ENCODE results near the gene TCP1. TPM values are rescaled to one million over a fixed set of nuclear protein-coding genes. Genes with fewer than 3 reads are reported as not detected.
A peak's percentile ranks its signal among the peaks of the same experiment; 100 is the strongest.

Gene TCP1
- polyA plus RNA-seq, 3 donors, result 254 to 266 (median 258) TPM

DNA sequence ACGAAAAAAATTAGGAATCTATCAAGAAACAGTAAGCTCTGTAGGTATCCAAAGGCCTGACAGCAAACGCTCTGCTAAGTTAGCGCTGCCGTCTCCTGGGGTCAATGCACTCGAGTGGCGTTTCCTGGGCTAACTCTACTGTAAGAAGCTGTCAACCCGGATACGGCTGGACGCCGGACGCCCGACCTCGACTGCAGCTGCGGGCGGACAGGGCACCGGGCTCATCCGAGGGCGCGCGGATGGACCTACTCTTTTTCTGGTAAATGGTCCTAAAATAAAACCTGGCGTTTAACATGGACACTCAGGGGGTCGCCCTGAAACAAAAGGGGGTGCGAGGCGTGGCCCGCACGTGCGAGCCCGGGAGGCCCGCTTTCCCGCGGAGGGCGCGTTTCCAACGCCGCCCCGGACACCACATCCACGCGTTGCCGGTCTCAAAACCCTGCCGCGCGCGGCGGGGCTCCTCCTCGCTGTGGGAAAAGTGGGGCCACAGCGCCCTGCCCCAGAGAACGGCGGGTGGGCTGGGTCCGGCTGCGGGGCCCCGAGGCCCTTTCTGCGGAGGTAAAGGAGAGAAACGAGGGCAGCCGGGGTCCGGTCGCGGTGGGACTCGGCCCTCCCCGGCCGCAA lies 537 bp downstream of the TCP1 start:
- DNase-seq, result peak; percentile 33

DNA sequence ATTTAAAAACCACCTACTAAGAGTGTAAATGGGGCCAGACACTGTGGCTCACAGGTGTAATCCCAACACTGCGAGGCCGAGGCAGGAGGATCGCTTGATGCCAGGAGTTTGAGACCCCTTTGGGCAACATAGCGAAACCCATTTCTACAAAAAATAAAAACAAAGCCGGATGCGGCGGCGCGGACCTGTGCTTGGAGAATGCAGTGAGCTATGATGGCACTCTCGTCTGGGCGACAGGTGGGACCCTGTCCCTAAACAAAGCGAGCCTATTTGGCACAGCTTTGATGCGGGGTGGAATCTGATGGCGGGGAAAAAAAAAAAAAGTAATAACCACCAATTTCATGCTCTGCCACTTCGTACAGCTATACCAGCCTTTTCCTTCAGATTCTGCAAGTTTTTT lies 1.1 kb downstream of the TCP1 start:
- DNase-seq, result no peak

DNA sequence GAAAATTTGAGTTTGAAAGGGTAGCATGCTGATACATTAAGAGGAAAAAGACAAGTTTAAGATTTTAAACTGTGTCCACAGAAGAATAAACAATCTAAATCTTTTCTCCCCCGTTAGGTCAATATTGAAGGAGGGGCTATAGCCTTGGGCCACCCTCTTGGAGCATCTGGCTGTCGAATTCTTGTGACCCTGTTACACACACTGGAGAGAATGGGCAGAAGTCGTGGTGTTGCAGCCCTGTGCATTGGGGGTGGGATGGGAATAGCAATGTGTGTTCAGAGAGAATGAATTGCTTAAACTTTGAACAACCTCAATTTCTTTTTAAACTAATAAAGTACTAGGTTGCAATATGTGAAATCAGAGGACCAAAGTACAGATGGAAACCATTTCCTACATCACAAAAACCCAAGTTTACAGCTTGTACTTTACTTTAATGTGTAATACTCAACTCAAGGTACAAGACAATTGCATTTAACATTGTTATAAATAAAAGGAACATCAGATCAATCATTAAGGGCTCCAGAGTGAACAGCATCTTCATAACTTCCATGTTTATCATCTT lies 10.8 kb downstream of the TCP1 start:
- no peak for DNase-seq

DNA sequence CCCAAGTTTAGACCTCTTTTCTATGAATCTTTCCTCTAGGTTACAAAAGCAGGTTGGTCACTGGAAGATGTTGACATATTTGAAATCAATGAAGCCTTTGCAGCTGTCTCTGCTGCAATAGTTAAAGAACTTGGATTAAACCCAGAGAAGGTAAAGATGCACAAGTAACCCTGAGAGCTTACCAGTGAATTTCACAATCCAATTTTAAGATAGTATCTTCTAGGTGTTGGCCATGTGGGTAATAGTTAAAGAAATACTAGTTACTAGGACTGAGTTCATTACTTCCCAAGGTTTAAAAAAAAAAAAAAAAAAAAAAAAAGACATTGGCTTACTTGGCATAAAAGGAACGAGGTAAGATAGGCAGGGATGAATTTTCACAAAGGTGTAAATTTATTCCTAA lies 11.3 kb downstream of the TCP1 start:
- DNase-seq, result no peak

DNA sequence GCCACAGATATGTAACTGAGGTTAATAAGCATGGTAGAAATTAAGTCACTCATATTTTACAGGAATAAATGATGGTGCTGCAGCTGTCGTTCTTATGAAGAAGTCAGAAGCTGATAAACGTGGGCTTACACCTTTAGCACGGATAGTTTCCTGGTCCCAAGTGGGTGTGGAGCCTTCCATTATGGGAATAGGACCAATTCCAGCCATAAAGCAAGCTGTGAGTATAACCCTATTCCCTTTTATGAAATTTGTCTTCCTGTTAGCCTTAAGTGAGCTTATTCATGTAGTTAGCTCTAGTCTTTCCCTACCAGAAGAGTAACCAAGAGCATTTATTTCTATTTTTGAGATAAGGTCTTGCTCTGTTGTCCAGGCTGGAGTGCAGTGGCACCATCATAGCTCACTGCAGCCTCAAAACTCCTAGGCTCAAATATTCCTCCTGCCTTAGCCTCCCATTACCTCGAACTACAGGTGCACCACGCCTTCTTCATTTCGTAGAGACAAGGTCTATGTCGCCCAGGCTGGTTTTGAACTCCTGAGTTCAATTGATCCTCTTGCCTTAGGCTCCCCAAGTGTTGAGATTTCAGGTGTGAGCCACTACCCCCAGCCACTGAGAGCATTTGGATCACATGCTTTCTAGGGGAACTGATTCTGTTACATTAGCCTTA lies 12.0 kb downstream of the TCP1 start:
- DNase-seq, result no peak

DNA sequence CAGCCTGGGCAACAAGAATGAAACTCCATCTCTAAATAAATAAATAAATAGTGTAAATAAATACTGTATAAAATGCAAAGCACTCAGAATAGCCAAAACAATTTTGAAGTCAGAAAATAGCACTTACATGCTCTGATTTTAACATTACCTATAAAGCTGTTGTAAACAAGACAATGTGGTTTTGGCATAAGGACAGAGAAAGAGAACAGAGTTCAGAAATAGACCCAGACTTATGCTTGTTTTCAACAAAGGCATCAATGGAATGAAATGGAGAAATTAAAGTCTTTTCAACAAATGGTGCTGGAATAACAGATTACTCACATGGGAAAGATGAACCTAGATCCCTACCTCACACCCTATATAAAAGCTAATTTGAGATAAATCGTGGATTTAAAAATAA lies 17.2 kb downstream of the TCP1 start:
- no peak for DNase-seq

DNA sequence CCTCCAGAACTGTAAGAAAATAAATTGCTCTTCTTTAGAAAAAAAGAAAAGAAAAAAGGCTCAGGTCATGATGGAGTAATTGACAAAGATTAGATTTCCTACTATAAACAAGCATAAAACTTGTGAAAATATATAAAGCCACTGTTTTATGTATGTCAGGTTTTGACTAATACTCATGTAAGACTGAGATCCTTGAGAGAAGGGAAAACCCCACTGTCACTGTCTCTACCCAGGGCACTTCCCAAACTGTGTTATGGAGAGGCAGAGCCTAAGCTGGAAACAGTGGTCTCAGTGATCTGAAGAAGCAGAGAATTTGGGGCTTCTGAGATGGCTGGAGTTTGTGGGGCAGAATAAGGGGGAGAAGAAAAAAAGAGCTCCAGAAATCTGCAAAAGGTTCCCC lies 19.9 kb downstream of the TCP1 start:
- DNase-seq, result no peak

DNA sequence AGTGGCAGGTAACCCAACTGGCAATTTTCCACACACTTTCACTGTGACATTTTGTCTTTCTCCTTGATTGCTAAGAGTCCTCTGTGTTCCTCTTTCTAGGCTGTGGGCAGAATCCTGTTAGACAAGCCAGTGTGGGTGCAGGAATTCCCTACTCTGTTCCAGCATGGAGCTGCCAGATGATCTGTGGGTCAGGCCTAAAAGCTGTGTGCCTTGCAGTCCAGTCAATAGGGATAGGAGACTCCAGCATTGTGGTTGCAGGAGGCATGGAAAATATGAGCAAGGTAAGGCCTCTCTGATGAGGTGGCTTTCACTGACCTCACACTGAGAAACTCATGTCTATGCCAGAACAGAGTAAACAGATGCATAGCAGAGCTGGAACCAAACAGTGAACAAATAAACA lies 22.5 kb downstream of the TCP1 start:
- no peak for DNase-seq

DNA sequence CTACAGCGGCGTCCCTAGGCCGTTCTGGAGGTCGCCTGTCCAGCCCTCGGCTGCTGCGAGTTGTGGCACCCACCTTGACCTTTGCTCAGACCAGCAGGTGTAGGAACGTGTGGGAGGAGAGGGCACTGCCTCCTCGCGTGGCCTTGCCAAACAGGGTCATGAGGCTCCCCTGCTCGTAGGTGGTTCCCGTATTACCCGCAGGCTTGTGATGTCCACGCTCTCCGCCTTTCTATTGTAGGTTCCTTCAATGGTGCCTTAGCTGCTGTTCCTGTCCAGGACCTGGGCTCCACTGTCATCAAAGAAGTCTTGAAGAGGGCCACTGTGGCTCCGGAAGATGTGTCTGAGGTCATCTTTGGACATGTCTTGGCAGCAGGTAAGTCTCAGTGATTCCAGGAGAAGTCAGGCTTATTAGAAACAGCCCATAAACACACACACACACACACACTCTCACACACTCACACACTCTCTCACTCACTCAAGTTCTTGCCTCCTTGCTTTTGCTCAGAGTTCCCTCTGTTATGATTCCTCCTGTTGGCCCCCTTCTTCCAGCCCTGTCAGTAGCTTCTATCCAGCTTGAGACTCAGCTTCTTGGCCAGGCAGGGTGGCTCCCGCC lies 26.6 kb downstream of the TCP1 start:
- no peak for DNase-seq

DNA sequence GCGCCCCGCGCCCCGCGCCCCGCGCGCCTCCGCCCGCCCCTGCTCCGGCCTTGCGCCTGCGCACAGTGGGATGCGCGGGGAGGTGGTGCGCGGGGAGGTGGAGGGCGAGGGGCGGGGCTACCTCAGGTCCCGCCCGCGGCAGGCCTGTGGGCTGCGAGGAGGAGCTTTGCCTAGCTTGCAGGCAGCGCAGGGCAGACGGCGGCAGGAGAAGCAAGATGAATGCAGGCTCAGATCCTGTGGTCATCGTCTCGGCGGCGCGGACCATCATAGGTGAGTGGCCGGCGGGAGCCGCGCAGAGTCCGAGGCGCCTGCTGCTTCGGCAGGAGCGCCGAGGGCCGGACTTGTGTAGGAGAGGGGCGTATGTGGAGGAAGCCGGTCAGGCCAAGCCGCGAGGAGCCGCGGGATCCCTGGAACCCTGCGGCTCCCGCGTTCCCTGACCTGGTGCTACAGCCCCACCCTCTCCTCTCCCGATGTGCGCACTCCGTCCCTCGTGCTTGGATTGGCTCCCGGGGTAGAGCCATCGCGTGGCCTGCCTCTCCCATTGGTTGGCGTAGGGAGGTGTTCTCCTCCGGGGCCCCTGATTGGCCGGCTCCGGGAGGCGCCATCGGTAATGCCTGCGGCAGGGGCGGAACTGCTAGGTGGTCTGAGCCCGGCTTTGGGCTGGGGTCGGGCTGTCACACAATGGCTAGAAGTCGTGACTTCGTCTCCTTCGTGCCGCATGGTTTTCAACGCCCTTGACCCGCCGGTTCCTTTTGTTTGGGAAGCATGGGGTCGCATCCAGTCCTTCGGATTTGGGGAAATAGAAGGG lies 27.3 kb downstream of the TCP1 start, which contains the start of gene ACAT2:
ACAT2 (plus strand) TSS at position 173 of the 808 bp plus-strand sequence; CDS start at position 216, 43 bp downstream.
- peak; percentile 95 for DNase-seq

DNA sequence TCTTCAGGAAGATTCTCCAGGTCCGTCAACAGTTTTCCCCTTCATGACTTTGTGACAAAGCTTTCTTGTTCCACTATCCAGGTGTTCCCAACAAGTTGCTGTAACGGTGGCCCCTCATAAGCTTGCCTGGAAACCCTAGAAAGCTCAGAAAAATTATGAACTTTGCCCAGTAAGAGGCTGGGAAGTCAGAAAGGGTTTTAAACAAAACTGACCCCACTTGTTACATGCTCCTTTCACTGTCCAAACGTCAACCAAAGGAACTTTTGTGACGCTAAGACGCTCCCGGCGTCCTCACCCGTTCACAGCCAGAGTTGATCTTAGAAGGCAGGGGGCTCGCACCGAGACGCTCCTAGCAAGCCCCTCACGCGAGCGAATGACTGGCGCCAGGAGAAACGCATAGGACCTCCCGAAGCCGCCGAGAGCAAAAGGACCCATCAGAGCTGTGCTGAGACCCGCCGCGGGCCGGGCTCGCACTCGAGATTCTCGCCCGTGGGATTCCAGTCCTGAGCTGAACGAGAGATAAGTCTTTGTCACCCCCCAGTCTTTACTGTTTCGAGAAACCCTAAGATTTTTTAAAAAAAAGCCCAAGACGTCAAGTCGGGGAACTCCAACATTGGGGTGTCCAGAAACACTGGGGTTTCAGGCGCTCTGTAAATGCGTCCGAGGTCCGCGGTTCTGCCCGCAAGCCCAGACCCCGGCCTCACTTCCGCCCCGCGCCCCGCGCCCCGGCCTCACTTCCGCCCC lies 28.1 kb downstream of the TCP1 start:
- no peak for DNase-seq

DNA sequence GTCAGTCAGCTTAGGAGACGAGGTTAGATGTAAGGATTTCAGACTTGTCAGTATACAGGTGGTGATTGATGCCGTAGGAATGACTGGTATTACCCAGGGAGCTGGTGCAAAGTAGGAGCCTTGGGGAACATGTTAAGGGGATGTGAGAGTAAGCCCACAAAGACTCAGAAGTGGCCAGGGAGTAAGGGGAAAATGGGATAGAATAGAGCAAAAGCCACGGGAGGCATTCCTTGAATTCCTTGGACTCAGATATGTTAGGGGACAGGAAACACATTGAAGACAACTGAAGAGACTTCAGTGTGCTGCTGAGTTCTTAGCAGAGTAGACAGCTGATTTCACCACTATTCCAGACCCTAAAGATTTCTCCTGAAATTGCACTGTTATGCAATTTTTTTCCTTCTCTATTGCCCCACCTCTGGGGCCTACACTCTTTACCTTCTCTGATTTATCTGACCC lies 28.8 kb downstream of the TCP1 start:
- DNase-seq, result no peak

DNA sequence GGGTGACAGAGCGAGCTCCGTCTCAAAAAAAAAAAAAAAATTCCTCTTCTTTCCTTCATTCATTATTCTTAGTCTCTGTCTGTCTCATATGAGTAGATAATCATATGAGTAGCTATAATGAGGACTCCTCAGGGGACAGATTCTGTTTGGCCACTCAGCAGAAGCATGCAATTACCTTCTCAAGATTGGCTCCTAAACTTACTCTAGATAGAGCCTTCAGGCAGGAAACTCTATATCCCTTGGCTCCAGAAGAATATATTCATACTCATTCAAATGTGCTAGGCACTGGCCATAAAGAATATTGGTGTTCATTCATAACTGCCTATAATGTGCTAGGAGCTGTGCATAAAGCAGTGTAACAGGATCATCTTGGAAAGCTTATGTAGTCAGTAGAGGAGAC lies 29.8 kb downstream of the TCP1 start:
- DNase-seq, result no peak

DNA sequence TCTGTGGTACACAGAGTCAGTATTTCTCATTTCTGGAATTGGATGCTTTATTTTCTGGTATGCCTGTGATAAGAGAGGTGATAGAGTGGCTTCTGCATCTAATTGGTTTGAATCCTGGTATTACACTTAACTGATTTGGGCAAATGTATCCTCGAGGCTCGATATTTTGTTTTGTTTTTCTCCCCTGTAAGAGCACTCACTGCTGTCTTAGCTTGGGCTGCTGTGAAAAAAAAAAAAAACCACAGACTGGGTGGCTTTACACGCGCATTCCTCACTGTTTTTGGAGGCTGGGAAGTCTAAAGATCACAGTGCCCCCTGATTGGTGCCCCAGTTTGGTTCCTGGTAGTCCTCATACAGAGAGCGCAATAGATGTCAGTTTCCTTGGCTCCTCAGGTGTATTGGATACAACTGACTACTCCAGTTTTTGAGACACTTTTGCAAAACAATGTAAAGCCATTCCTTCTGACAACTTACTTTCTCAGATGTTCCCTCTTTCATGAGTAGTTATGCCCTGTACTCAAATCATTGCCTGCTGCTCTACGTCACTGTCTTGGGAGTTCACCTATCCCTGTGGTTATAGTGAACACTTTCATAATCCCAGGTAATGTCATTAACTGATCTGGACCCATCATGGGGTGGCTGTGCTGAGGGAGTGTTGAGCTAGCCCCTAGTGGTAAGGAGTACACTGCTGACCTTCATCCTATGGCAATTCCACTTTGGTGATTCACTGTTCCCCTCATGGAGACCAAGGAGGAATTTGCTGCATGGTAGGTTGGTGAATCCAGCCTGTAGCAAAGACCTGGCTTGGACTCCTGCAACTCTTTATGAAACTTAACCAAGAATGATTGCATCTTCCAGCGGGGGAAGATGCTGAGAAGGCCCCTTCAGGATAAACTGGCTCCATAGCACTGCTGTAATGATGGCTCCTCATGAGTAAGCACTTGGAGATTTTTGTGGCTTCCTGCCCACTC lies 31.1 kb downstream of the TCP1 start:
- no peak for DNase-seq

DNA sequence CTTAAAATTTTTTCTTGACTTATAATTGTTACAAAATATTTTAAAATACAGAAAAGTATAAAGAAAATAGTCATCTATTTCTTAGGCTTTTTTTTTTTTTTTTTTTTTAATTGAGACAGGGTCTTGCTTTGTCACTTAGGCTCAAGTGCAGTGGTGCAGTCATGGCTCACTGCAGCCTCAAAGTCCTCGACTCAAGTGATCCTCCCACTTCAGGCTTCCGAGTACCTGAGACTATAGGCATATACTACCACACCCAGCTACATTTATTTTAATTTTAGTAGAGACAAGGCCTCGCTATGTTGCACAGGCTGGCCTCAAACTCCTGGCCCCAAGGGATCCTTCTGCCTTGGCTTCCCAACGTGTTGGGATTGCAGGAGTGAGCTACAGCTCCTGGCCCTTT lies 32.9 kb downstream of the TCP1 start:
- DNase-seq, result no peak

DNA sequence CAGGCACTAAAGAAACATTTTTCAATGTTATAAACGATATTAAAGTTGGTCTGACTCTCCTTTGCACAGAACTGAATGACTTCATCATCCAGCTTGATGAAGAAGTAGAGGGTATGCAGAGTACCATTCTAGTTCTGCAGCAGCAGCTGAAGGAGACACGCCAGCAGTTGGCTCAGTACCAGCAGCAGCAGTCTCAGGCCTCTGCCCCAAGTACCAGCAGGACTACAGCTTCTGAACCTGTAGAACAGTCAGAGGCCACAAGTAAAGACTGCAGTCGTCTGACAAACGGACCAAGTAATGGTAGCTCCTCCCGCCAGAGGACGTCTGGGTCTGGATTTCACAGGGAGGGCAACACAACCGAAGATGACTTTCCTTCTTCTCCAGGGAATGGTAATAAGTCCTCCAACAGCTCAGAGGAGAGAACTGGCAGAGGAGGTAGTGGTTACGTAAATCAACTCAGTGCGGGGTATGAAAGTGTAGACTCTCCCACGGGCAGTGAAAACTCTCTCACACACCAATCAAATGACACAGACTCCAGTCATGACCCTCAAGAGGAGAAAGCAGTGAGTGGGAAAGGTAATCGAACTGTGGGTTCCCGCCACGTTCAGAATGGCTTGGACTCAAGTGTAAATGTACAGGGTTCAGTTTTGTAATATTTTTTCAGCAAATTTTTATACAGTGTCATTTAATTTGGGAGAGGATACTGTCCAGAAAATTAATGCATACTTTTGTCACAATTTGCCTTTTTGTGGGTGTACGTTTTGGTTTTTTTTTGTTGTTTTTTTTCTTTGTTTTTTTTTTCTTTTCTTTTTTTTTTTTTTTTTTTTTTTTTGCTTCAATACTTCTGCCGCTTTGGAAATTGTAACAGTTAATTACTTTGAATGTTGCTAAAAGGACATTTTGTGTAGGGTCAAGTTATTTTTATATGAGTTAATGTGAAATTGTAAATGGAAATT lies 34.2 kb downstream of the TCP1 start:
- DNase-seq, result no peak

DNA sequence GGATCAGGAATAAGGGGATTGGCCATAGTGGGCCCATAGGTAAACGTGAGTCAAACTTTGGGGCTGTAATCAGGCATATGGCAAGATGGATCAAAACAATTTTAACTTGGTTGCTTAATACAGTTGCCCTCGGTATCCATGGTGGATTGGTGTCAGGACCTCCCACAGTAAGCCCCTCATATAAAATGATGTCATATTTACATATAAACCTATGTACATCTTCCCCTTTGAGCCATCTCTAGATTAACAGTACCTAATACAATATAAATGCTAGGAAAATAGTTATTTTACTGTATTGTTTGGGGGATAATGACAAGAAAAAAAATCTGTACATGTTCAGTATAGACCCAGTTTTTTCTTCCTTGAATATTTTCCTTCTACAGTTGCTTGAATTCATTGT lies 35.0 kb downstream of the TCP1 start:
- no peak for DNase-seq

DNA sequence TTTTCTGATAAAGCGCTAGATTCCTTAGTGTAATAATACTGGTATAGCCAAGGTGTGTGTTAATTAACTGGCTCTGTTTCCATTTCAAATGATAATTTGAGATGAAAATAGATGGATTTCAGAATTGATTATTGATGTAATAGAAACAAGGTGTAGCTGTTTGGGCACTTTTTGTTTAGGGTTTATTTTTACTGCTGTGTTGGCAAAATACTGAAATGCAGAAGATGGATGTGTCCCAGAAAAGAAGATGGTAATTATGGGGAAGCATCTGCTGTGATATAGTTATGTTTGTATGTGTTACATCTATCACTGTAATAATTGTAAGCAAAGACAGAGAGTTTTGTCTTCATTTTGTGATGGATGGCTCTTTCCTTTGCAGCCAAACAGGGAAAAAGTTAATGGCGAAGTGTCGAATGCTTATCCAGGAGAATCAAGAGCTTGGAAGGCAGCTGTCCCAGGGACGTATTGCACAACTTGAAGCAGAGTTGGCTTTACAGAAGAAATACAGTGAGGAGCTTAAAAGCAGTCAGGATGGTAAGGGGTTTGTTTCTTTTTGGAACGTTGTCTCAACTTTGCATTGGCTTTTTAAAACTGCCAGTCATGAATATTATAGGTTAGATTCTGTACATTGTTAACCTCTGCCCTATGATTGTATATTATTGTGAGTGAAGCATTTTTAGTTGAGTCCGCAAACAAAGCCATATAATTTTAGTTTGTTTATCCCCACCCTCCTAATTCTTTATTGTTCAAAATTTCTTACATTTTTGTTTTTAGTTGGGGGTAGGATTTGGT lies 36.1 kb downstream of the TCP1 start:
- DNase-seq, result no peak
